ENCODE data around the gene DNAJA3.

The DNAJA3 gene

DNA sequence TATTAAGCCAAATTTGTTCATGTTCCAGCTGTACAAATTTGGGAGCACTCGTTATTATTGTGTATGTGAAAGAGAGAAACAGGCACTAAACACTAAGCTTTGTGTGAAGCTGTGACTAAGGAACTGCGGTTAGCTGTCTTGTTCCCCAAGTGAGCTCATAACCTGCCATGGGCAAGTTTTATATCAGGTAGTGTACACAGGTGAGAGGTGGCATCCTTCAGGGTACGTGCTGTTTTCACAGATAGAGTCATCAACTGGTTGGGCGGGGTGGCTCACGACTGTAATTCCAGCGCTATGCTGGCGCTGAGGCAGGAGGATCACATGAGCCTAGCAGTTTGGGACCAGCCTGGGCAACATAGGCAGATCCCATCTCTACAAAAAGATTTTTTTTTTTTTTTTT, 2.8 kb downstream of the DNAJA3 start:
- no peak for DNase-seq (ENCODE audit: extremely low spot score)
- TF ChIP-seq LEF1 (IDR thresholded peaks at IDR 0.05; ENCODE audit: borderline replicate concordance) (no peak), ELF4 (IDR thresholded peaks at IDR 0.05) (no peak)
- TF ChIP-seq, protein P1, sequence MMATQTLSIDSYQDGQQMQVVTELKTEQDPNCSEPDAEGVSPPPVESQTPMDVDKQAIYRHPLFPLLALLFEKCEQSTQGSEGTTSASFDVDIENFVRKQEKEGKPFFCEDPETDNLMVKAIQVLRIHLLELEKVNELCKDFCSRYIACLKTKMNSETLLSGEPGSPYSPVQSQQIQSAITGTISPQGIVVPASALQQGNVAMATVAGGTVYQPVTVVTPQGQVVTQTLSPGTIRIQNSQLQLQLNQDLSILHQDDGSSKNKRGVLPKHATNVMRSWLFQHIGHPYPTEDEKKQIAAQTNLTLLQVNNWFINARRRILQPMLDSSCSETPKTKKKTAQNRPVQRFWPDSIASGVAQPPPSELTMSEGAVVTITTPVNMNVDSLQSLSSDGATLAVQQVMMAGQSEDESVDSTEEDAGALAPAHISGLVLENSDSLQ (IDR thresholded peaks at IDR 0.05): no peak
- ChIA-PET POLR2A (interaction anchor here (1.8 kb wide), 1 partner anchor 11 kb away, joined by 7 read pairs; the partner anchor contains the start of gene CORO7), CTCF (no interaction called here)

DNA sequence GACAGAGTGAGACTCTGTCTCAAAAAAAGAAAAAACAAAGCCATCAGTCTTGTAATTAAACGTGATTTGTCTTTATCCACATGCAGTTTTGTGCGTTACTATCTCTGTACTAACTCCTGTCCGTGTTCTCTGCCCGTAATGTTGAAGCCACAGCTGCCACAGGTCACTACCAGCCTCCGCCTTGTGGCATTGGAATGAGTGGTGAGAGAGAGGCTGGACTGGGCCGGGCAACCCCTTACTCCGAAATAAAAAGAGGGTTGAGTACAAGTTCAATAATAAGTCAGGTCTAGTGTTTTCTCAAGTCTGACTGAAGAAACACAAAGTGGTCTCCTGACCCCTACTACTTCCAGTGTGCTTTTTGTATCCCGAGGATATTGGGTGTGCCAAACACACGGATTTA, 5.4 kb downstream of the DNAJA3 start:
- no peak for DNase-seq (ENCODE audit: extremely low spot score)
- ChIA-PET POLR2A (no interaction called here), CTCF (no interaction called here)
- TF ChIP-seq, protein P1 (IDR thresholded peaks at IDR 0.05): no peak
- TF ChIP-seq FOXK2 (IDR thresholded peaks at IDR 0.05) (no peak), ZNF384 (IDR thresholded peaks at IDR 0.05) (no peak)

DNA sequence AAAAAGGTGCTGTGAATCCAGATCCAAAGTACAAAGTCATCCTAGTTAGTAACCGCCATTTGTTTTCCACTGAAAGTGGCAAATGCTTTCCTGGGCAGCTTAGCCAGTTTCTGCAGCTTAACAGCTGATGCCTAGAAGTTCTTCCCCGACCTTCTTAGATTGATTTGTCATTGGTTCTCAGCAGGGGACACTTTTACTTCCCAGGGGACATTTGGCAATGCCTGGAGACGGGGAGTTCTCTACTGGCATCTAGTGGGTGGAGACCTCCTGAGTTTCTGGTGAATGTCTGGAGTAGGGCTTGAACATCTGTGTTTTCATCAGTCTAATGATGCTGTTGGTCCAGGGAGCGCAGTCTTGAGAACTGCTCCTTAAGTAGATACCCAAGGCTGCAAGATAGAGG, 7.6 kb downstream of the DNAJA3 start:
- POLR2A ChIA-PET: no interaction called here
- CTCF ChIA-PET: no interaction called here
- no peak for TF ChIP-seq FOXK2 (IDR thresholded peaks at IDR 0.05)
- no peak for TF ChIP-seq TARDBP (IDR thresholded peaks at IDR 0.05)
- no peak for TF ChIP-seq FOXM1 (IDR thresholded peaks at IDR 0.05; ENCODE audit: borderline replicate concordance)
- TF ChIP-seq HDGF (IDR thresholded peaks at IDR 0.05; ENCODE audit: borderline replicate concordance): no peak
- TF ChIP-seq BHLHE40 (IDR thresholded peaks at IDR 0.05; ENCODE audit: borderline replicate concordance): no peak
- no peak for TF ChIP-seq ZNF384 (IDR thresholded peaks at IDR 0.05)
- no peak for TF ChIP-seq LEF1 (IDR thresholded peaks at IDR 0.05; ENCODE audit: borderline replicate concordance)
- no peak for TF ChIP-seq ARNT (IDR thresholded peaks at IDR 0.05)
- TF ChIP-seq, protein P1 (IDR thresholded peaks at IDR 0.05): no peak
- no peak for TF ChIP-seq SP1 (IDR thresholded peaks at IDR 0.05)
- no peak for TF ChIP-seq ELF4 (IDR thresholded peaks at IDR 0.05)
- TF ChIP-seq SUZ12 (IDR thresholded peaks at IDR 0.05): no peak
- TF ChIP-seq CTBP1 (IDR thresholded peaks at IDR 0.05; ENCODE audit: borderline replicate concordance): no peak
- TF ChIP-seq NFRKB (IDR thresholded peaks at IDR 0.05): no peak
- no peak for TF ChIP-seq FOXA1 (IDR thresholded peaks at IDR 0.05)
- TF ChIP-seq L3MBTL2 (conservative IDR thresholded peaks at IDR 0.05): no peak
- no peak for DNase-seq (ENCODE audit: extremely low spot score)

DNA sequence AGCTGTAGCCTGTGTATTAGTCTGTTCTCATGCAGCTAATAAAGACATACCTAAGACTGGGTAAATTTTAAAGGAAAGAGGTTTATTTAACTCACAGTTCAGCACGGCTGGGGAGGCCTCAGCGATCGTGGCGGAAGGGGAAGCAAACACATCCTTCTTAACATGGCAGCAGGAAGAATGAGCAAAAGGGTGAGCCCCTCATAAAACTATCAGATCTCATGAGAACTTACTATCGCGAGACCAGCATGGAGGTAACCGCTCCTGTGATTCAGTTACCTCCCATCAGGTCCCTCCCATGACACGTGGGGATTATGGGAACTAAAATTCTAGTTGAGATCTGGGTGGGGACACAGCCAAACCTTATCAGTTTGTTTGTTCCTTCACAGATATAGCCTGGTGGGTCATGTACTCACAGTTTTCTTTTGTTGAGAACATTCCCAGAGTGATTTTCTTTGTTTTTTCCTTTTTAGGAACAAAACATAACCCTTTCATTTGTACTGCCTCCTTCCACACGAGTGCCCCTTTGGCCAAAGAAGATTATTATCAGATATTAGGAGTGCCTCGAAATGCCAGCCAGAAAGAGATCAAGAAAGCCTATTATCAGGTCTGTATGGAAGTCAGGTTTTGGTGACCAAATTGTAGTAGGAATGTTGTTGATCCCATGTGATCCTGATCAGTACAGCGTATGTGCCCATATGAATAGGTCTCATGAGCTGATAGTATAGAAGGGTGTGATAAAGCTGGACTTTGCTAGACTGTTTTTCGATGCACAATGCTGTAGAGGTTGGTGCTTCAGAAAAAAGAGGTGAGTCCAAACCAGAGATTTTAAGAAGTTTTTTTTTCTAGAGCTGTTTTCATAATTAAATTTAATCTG, 8.5 kb downstream of the DNAJA3 start:
- POLR2A ChIA-PET: no interaction called here
- CTCF ChIA-PET: no interaction called here
- TF ChIP-seq ARNT (IDR thresholded peaks at IDR 0.05) (no peak), L3MBTL2 (conservative IDR thresholded peaks at IDR 0.05) (no peak), LEF1 (IDR thresholded peaks at IDR 0.05; ENCODE audit: borderline replicate concordance) (no peak), FOXA1 (IDR thresholded peaks at IDR 0.05) (no peak), FOXM1 (IDR thresholded peaks at IDR 0.05; ENCODE audit: borderline replicate concordance) (no peak), HDGF (IDR thresholded peaks at IDR 0.05; ENCODE audit: borderline replicate concordance) (no peak), CTBP1 (IDR thresholded peaks at IDR 0.05; ENCODE audit: borderline replicate concordance) (no peak)
- TF ChIP-seq, protein P1 (IDR thresholded peaks at IDR 0.05): no peak
- no peak for DNase-seq (ENCODE audit: extremely low spot score)

DNA sequence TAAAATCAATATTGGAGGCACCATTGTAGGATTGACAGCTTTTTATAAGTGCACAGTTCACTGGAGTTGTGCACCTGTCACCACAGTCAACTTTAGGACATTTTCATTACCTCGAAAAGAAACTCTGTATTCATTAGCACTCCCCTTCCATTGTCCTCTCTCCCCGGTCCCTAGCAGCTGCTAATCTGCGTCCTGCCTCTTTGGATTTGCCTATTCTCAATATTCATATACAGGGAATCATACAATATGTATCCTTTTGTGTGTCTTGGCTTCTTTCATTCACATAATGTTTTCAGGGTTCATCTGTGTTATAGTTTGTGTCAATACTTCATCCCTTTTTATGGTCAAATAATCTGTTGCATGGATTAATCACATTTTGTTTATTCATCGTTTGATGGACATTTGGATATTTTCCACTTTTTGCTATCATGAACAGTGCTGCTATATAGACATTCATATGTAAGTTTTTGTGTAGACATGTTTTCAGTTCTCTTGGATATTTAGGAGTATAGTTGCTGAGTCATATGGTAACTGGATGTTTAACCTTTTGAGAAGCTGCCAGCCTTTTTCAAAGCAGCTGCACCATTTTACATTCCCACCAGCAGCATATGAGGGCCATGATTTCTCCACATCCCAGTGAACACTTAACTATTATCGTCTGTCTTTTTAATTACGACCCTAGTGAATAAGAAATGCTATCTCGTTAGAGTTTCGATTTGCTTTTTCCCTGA, 9.8 kb downstream of the DNAJA3 start:
- no peak for DNase-seq (ENCODE audit: extremely low spot score)
- ChIA-PET CTCF (no interaction called here), POLR2A (no interaction called here)
- TF ChIP-seq NFRKB (IDR thresholded peaks at IDR 0.05) (no peak), FOXK2 (IDR thresholded peaks at IDR 0.05) (no peak), HDGF (IDR thresholded peaks at IDR 0.05; ENCODE audit: borderline replicate concordance) (no peak), CTBP1 (IDR thresholded peaks at IDR 0.05; ENCODE audit: borderline replicate concordance) (no peak), L3MBTL2 (conservative IDR thresholded peaks at IDR 0.05) (no peak), ELF4 (IDR thresholded peaks at IDR 0.05) (no peak), FOXA1 (IDR thresholded peaks at IDR 0.05) (no peak), ARNT (IDR thresholded peaks at IDR 0.05) (no peak), FOXM1 (IDR thresholded peaks at IDR 0.05; ENCODE audit: borderline replicate concordance) (no peak), LEF1 (IDR thresholded peaks at IDR 0.05; ENCODE audit: borderline replicate concordance) (no peak), TARDBP (IDR thresholded peaks at IDR 0.05) (no peak)
- TF ChIP-seq, protein P1 (IDR thresholded peaks at IDR 0.05): no peak
